ENCODE measurements around the gene PILRA. TPM values are rescaled to one million over a fixed set of nuclear protein-coding genes. Genes with fewer than 3 reads are reported as not detected.

PILRA gene
- total and polyA plus RNA-seq, 4 donors: 1.5 to 3.5 (median 3.1) TPM

DNA sequence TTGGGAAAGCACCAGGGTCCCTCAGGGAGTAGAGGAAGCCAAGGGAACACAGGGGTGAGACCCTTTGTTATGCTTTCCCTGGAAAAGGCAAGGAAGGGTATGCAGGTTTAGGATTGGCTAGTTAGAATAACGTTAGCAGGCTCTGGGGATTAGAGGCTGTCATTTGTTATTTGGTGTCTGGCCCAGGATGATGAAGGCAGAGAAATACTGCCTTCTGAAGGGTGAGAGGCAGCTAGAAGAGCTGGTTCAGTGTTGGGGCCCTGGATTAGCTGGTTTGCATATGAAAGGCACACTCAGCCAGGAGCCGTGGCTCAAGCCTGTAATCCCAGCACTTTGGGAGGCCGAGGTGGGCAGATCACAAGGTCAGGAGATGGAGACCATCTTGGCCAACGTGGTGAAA is 3.0 kb upstream of the PILRA start:
- no peak overlapping the region for H3K27ac ChIP-seq (ENCODE audit: low read depth in 1 of 2, low read length in 2 of 2)
- no peaks in the 10 kb centered on the region for H3K27me3 ChIP-seq (ENCODE audit: control insufficient read depth in 4 of 4, insufficient read depth in 4 of 4, low read length in 3 of 4)
- H3K4me3 ChIP-seq (ENCODE audit: low read depth in 1 of 3, low read length in 3 of 3): no peak overlapping the region
- DNase-seq (ENCODE audit: low spot score): no peak
- no peak overlapping the region for H3K9ac ChIP-seq (ENCODE audit: low read depth in 1 of 2, low read length in 2 of 2)
- 51% methylated on average over 4 of the region's 4 CpGs for WGBS
- H3K4me1 ChIP-seq (ENCODE audit: control insufficient read depth in 4 of 4, insufficient read depth in 4 of 4, low read length in 3 of 4): no peaks in the 10 kb centered on the region
- no peaks in the 10 kb centered on the region for H3K9me3 ChIP-seq (ENCODE audit: control insufficient read depth in 4 of 4, low read length in 3 of 4)
- peaks cover 0 to 5% (median 0%) of the 10 kb centered on the region in 4 donors for H3K36me3 ChIP-seq (ENCODE audit: control insufficient read depth in 4 of 4, insufficient read depth in 3 of 4, low read depth in 1 of 4, low read length in 3 of 4)
- TF ChIP-seq JUND (IDR thresholded peaks at IDR 0.05) (no peak), NR2F2 (IDR thresholded peaks at IDR 0.05) (no peak), FOXA2 (IDR thresholded peaks at IDR 0.05) (no peak), EGR1 (IDR thresholded peaks at IDR 0.05; ENCODE audit: low read depth in 2 of 2) (no peak)
- TF ChIP-seq, protein P1, sequence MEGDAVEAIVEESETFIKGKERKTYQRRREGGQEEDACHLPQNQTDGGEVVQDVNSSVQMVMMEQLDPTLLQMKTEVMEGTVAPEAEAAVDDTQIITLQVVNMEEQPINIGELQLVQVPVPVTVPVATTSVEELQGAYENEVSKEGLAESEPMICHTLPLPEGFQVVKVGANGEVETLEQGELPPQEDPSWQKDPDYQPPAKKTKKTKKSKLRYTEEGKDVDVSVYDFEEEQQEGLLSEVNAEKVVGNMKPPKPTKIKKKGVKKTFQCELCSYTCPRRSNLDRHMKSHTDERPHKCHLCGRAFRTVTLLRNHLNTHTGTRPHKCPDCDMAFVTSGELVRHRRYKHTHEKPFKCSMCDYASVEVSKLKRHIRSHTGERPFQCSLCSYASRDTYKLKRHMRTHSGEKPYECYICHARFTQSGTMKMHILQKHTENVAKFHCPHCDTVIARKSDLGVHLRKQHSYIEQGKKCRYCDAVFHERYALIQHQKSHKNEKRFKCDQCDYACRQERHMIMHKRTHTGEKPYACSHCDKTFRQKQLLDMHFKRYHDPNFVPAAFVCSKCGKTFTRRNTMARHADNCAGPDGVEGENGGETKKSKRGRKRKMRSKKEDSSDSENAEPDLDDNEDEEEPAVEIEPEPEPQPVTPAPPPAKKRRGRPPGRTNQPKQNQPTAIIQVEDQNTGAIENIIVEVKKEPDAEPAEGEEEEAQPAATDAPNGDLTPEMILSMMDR (IDR thresholded peaks at IDR 0.05; ENCODE audit: low read depth, low read length, missing input control): no peak
- TF ChIP-seq, protein P2, sequence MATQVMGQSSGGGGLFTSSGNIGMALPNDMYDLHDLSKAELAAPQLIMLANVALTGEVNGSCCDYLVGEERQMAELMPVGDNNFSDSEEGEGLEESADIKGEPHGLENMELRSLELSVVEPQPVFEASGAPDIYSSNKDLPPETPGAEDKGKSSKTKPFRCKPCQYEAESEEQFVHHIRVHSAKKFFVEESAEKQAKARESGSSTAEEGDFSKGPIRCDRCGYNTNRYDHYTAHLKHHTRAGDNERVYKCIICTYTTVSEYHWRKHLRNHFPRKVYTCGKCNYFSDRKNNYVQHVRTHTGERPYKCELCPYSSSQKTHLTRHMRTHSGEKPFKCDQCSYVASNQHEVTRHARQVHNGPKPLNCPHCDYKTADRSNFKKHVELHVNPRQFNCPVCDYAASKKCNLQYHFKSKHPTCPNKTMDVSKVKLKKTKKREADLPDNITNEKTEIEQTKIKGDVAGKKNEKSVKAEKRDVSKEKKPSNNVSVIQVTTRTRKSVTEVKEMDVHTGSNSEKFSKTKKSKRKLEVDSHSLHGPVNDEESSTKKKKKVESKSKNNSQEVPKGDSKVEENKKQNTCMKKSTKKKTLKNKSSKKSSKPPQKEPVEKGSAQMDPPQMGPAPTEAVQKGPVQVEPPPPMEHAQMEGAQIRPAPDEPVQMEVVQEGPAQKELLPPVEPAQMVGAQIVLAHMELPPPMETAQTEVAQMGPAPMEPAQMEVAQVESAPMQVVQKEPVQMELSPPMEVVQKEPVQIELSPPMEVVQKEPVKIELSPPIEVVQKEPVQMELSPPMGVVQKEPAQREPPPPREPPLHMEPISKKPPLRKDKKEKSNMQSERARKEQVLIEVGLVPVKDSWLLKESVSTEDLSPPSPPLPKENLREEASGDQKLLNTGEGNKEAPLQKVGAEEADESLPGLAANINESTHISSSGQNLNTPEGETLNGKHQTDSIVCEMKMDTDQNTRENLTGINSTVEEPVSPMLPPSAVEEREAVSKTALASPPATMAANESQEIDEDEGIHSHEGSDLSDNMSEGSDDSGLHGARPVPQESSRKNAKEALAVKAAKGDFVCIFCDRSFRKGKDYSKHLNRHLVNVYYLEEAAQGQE (IDR thresholded peaks at IDR 0.05): no peak

DNA sequence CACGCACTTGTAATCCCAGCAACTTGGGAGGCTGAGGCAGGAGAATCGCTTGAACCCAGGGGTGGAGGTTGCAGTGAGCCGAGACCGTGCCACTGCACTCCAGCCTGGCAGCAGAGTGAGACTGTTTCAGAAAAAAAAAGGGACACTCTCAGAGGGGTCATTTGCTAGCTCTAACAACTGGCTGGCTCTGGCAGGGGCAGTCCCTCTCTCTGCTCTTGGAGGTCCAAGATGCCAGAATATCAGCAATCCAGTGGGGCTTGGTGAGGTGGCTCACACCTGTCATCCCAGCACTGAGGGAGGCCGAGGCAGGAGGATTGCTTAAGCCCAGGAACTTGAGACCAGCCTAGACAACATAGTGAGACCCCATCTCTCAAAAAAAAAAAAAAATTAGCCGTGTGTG is 2.5 kb upstream of the PILRA start:
- H3K9me3 ChIP-seq (ENCODE audit: control insufficient read depth in 4 of 4, low read length in 3 of 4): no peaks in the 10 kb centered on the region
- 94% methylated on average over 6 of the region's 6 CpGs for whole genome bisulfite sequencing
- no peak overlapping the region for H3K27ac ChIP-seq (ENCODE audit: low read depth in 1 of 2, low read length in 2 of 2)
- peaks cover 0 to 5% (median 0%) of the 10 kb centered on the region in 4 donors for H3K36me3 ChIP-seq (ENCODE audit: control insufficient read depth in 4 of 4, insufficient read depth in 3 of 4, low read depth in 1 of 4, low read length in 3 of 4)
- no peaks in the 10 kb centered on the region for H3K4me1 ChIP-seq (ENCODE audit: control insufficient read depth in 4 of 4, insufficient read depth in 4 of 4, low read length in 3 of 4)
- no peak overlapping the region for H3K9ac ChIP-seq (ENCODE audit: low read depth in 1 of 2, low read length in 2 of 2)
- H3K27me3 ChIP-seq (ENCODE audit: control insufficient read depth in 4 of 4, insufficient read depth in 4 of 4, low read length in 3 of 4): no peaks in the 10 kb centered on the region
- H3K4me3 ChIP-seq (ENCODE audit: low read depth in 1 of 3, low read length in 3 of 3): no peak overlapping the region
- TF ChIP-seq, protein P3, sequence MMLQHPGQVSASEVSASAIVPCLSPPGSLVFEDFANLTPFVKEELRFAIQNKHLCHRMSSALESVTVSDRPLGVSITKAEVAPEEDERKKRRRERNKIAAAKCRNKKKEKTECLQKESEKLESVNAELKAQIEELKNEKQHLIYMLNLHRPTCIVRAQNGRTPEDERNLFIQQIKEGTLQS (IDR thresholded peaks at IDR 0.05): no peak
- no peak for DNase-seq (ENCODE audit: low spot score)

DNA sequence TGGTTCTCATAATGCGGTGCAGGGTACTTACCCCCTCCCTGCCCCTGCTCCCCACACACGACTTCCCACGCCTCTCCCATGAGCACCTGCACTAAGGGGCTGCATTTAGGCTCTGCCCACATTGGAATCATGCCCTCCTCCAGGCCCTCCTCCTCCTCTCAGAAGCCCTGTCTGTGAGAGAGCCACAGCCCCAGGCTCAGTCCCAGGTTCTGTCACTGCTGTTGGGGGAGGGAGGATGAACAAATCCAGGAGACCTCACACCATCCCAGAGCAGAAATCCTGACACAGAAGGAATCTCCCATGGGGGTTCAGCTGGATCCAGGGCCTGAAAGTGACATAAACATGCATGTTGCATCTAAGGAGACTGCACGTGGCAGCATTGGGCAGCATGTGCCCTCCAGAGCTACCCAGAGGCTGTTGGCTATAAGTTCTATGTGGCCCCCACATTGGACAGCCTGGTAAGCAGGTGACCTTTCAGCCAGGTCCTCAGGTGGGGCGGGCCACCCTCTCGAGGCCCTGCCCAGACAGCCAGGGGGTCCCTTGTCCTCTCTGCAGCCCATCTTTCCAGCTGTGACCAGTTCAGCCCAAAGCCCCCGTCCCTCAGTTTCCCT is 1.6 kb upstream of the PILRA start:
- H3K9ac ChIP-seq (ENCODE audit: low read depth in 1 of 2, low read length in 2 of 2): no peak overlapping the region
- WGBS: 80% methylated on average over 7 of the region's 7 CpGs
- TF ChIP-seq GABPA (IDR thresholded peaks at IDR 0.05 in 1 of 2, conservative IDR thresholded peaks at IDR 0.05 in 1 of 2) (no peak), FOXA1 (IDR thresholded peaks at IDR 0.05) (no peak)
- H3K27me3 ChIP-seq (ENCODE audit: control insufficient read depth in 4 of 4, insufficient read depth in 4 of 4, low read length in 3 of 4): no peaks in the 10 kb centered on the region
- peaks cover 0 to 5% (median 0%) of the 10 kb centered on the region in 4 donors for H3K36me3 ChIP-seq (ENCODE audit: control insufficient read depth in 4 of 4, insufficient read depth in 3 of 4, low read depth in 1 of 4, low read length in 3 of 4)
- no peak overlapping the region for H3K4me3 ChIP-seq (ENCODE audit: low read depth in 1 of 3, low read length in 3 of 3)
- DNase-seq (ENCODE audit: low spot score): no peak
- H3K27ac ChIP-seq (ENCODE audit: low read depth in 1 of 2, low read length in 2 of 2): peak overlapping the region in 1 of 2 donors; percentile 31
- H3K4me1 ChIP-seq (ENCODE audit: control insufficient read depth in 4 of 4, insufficient read depth in 4 of 4, low read length in 3 of 4): no peaks in the 10 kb centered on the region
- H3K9me3 ChIP-seq (ENCODE audit: control insufficient read depth in 4 of 4, low read length in 3 of 4): no peaks in the 10 kb centered on the region
